Suprapubic skin (tissue), 4 donors: ENCODE measurements around the gene TYR.
"Not testable (repeated sequence)": the region's sequence is repeated elsewhere in the genome, so short reads cannot be mapped to it uniquely, and the experiment has no call there.

Experiments used
- EP300 ChIP-seq: sonication (generic); formaldehyde crosslinking; IDR thresholded peaks from one replicate; pipeline ENCODE4 v1.6.1; 2017; ENCODE audit warnings: antibody characterized with exemption
- POLR2A ChIP-seq, 2 donors: fragments of 450-650 bp; IDR thresholded peaks; one replicate each; pipeline ENCODE4 v1.6.1; 2017; ENCODE audit warnings: antibody characterized with exemption in 2 of 2, mild to moderate bottlenecking in 2 of 2, moderate library complexity in 2 of 2
- POLR2AphosphoS5 ChIP-seq, 3 donors: sonication (generic); formaldehyde crosslinking; IDR thresholded peaks; one replicate each; pipeline ENCODE4 v1.6.1; 2017; ENCODE audit warnings: antibody characterized with exemption in 3 of 3
- TF ChIP-seq, protein P1 (sequence below), 2 donors: fragments of 200-600 bp in 1 of 2; fragments of 450-650 bp in 1 of 2; sonication (generic) in 1 of 2; IDR thresholded peaks; one replicate each; pipeline ENCODE4 v1.5.1; 2016 to 2019; ENCODE audit warnings: antibody characterized with exemption in 2 of 2, mild to moderate bottlenecking in 1 of 2, moderate library complexity in 1 of 2

- TF ChIP-seq, protein P1, sequence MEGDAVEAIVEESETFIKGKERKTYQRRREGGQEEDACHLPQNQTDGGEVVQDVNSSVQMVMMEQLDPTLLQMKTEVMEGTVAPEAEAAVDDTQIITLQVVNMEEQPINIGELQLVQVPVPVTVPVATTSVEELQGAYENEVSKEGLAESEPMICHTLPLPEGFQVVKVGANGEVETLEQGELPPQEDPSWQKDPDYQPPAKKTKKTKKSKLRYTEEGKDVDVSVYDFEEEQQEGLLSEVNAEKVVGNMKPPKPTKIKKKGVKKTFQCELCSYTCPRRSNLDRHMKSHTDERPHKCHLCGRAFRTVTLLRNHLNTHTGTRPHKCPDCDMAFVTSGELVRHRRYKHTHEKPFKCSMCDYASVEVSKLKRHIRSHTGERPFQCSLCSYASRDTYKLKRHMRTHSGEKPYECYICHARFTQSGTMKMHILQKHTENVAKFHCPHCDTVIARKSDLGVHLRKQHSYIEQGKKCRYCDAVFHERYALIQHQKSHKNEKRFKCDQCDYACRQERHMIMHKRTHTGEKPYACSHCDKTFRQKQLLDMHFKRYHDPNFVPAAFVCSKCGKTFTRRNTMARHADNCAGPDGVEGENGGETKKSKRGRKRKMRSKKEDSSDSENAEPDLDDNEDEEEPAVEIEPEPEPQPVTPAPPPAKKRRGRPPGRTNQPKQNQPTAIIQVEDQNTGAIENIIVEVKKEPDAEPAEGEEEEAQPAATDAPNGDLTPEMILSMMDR (IDR thresholded peaks at IDR 0.05): not testable (repeated sequence)
- not testable (repeated sequence) for TF ChIP-seq POLR2AphosphoS5 (IDR thresholded peaks at IDR 0.05); POLR2A (IDR thresholded peaks at IDR 0.05); EP300
These were observed 95.5 kb downstream of the TYR start for GRCh38 chr11:89273220-89273619.
